Bone marrow (tissue), 2 donors: ENCODE results near the gene BCR.

ENCODE experiments used
- DNase-seq, 2 donors: peaks; one replicate each; lab custom pipeline; 2025; lab: John Stamatoyannopoulos, UW

Gene BCR

GRCh38 chr22:23217171-23218052 is 37.1 kb downstream of the BCR start:
- DNase-seq: no peak

GRCh38 chr22:23218053-23218866 is 38.0 kb downstream of the BCR start:
- no peak for DNase-seq

DNA sequence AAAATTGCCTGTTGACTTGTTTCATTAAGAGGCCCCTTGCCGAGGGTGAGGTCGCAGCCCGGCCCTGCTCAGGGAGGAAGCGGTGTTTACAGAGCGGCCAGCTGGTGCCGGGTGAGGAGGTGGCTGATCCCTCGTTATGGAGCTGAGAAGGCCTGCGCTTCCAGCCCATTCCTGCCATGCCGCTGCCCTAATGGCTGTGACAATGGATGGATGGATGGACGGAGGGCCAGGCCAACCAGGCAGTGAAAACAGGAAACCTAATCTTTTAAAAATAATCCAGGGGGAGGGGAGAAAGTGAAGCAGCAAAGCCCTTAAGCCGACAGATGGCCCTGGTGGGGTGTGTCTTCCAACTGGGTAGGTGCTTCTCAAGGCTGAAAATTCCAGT is 38.5 kb downstream of the BCR start:
- DNase-seq: peak; percentile 9 to 31

DNA sequence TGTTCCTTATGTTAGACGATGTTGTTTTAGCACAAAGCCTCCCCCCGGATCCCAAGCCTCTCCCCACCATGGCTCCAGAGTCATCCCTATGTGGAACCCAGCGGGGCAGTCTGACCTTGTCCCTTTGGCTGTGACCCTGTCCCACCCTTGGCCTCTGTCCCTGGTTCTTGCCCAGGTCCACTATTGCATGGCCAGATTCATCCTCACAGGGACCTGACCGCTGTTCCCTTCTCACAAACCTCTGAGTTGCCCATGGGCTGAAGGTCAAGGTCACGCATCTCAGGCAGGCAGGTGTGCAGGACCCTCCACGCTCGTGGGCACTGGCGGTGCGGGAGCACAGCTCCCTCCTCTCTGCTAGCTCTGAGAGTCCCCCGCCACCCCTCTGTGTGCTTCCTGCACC is 39.0 kb downstream of the BCR start:
- no peak for DNase-seq

- peak; percentile 31 to 72 for DNase-seq
Measured at GRCh38 chr22:23219822-23220484, 39.6 kb downstream of the BCR start.

DNA sequence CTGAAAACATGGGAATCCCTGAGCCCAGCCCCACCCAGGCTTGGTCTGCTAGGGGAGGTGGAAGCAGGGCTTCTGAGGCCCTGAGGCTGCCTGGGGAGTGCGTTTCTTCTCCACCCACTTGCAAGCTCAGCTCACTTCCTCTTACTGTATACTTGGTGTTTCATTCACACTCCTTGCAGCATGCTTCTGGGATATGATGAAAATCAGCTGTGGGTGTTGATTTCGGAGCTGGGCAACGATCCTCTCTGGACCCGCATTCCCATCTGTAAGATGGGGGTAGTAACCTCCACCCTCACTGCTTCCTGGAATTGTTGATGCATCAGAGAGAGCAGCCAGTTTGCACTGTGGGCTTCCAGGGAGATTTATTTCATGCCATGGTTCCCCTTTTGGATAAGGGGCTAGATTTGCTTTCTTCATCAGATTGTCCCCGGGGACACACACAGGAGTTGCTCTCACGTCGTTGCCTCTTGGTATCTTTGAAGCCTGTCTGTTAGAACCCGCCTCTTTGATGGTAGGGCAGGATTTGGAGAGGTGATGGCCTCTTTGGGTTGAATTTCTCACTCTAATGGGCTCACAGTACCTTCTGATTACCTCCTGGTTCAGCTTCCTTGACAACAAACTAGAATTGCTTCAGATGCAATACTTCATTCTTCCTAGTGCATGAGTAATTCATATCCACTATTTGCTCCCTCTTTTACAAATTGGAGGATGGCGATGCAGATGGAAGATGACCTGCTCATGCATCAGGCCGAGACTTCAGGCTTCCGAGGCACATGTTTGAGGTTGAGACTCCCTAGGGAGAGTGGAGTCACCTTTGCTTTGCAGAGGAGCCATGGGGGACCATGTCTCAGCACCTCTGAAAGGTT is 40.4 kb downstream of the BCR start:
- peak; percentile 37 to 61 for DNase-seq

DNA sequence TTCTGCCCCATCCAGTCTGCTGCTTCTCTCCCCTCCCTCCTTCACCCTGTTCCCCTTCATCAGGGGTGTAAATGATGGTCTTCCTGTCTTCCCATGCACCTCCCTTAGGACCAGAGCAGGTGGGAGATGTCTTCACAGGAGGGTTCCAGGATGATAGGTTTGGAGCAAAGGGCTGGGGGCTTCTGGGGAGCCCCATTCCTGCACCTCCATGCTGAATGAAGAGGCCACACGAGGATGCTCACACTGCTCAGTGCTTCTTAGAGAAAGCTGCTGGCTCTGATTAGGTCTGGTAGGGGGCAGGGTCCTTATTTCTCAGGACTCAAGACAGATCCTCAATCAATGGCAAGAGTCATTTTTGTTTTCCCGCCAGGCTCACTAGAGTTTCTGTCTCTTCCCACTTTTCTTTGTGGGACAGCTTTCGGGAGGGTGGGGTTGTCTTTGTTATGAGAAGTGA is 41.1 kb downstream of the BCR start:
- DNase-seq: no peak

GRCh38 chr22:23222033-23222792 is 41.9 kb downstream of the BCR start:
- no peak for DNase-seq

DNA sequence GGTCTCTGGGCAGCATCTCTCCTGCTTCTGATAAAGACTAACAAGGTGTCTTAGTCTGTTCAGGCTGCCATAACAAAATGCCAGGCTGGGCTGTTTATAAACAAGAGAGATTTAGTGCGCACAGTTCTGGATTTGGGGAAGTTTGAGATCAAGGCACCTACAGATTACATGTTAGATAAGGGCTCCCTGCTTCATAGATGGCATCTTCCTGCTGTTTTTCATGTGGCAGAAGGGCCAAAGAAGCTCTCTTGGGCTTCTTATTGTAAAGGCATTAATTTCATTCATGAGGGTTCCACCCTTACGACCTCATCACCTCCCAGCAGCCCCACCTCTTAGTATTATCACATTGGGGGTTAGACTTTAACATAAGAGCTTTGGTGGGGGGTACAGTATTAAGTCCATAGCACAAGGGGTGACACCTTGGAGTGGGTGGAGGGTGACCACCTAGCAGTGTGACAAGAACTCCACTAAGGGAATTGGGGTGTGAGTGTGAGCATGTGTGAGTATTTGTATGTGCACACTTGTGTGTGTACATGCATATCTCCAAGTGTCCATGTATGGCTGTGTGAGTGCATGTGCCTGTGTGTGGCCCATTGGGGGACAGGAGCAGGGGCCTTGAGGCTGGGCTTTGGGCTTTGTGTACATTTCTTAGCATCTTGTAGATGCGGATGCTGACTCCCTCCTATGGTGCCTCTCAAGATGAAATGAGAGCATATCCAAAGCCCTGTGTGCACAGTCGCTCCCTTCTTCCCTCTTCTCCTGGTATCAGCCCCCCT is 42.7 kb downstream of the BCR start:
- DNase-seq: no peak

- no peak for DNase-seq
Measured at GRCh38 chr22:23223569-23224317, 43.4 kb downstream of the BCR start.

DNA sequence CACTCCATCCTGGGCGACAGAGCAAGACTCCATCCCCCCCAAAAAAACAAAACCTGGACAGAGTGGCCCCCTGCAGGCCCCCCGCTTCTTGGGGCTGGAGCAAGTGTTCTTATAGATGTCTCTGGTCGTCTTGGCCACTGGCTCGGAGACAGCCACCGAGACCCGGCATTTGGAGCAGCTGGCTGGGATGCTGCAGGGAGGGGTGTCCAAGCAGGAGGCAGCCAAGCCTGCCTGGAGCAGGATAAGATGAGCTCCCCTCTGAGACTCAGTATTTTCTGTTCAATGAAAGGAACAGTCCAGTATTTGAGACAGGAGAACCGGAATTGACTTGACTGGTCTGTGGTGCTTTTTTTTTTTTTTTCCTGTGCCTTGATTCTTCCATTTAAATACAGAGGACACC is 44.5 kb downstream of the BCR start:
- DNase-seq: no peak

GRCh38 chr22:23225337-23225723 is 45.0 kb downstream of the BCR start:
- no peak for DNase-seq

DNA sequence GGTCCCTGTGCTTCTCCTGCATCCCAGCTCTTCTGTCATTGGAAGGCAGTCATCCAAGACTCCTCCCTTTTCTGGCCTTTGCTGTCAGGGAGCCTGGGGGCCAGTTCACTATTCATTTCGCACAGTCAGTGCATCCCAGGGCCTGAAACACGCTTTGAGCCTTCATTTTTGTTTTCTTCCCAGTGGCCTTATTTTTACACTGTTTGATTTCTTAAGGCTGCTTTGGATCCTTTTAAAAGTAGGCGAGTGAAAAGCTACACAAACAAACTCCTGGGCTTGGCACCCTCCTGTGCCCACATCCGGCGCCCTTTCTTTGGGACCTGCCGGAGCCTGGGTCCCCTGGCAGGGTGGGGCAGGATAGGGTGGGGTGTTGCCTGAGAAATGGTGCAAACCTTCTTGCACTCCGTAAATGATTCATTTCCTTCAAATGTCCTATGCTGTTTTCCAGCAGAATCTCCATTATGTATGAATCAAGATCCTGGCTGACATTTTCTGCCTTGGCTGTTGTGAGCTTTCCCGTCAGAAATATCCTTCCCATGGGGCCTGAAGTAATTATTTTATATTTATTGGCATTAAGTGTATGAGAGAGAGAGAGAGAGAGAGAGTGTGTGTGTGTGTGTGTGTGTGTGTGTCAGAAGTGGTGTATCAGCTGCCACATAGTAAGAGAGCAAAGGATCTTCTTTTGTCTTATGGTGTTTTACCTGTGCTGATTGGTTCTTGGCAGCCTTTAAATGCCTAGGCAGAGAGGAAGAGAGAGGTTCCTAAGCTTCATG is 45.6 kb downstream of the BCR start:
- DNase-seq: no peak

DNA sequence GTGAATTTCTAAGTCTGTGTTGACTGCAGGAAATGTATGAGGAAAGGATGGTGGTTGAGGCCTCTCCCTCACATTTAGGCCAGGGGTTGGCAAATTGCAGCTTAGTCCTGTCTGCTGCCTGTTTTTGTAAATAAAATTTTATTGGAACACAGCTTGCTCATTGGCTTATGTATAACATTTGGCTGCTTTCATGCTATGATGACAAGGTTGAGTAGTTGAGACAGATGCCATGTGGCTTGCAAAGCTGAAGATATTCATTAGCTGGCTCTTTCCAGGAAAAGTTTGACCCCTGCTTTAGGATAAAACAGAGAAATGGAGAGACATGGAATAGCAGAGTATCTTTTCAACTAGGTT is 46.2 kb downstream of the BCR start:
- DNase-seq: no peak

GRCh38 chr22:23227380-23227779 is 47.1 kb downstream of the BCR start:
- no peak for DNase-seq

DNA sequence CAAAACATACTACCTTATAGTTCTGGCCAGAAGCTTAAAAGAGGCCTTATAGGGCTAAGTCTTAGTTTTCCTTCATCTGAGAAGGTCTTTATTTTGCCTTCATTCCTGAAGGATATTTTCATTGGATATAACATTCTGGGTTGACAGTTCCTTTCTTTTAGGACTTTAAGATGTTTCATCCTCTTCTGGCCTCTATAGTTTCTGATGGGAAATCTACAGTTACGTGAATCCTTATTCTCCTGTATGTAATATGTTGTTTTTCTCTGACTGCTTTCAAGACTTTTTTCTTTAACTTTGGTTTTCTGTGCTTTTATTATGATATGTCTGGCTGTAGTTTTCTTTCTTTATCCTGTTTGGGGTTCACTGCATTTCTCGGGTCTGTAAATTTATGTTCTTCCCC is 48.2 kb downstream of the BCR start:
- DNase-seq: no peak

- no peak for DNase-seq
Measured at GRCh38 chr22:23229646-23230045, 49.3 kb downstream of the BCR start.

GRCh38 chr22:23230348-23231068 is 50.2 kb downstream of the BCR start:
- no peak for DNase-seq
